Measurements from ENCODE around the gene OBSCN. TPM values are rescaled to one million over a fixed set of nuclear protein-coding genes. Genes with fewer than 3 reads are reported as not detected.

Gene OBSCN
- total and polyA plus RNA-seq, 10 of the 15 experiments (the other 5 are each of a cell fraction or from before 2014, with no cell fraction given), result 0.01 to 0.36 (median 0.08) TPM; not detected in 2

- FAIRE-seq (no peak), ATAC-seq (no peak), DNase-seq (ENCODE audit: low read depth, low spot score) (no peak)
- Histone ChIP-seq H4K20me1 (ENCODE audit: control insufficient read depth, insufficient read depth) (no peaks in the 10 kb centered on the region), H3K36me3 (ENCODE audit: control insufficient read depth in 2 of 2, insufficient read depth in 2 of 2, low read length in 1 of 2) (no peaks in the 10 kb centered on the region), H3K9ac (ENCODE audit: control insufficient read depth, insufficient read depth, low read length) (no peak overlapping the region), H3K9me3 (replicated peaks; ENCODE audit: control insufficient read depth, insufficient read depth, low read length) (no peaks in the 10 kb centered on the region; the same call in 2 of the 3 replicates), H3K4me3 (no peak overlapping the region), H3K79me2 (ENCODE audit: control insufficient read depth, insufficient read depth, low read length) (no peaks in the 10 kb centered on the region), H3K4me2 (ENCODE audit: control insufficient read depth, insufficient read depth) (no peak overlapping the region), H2AFZ (ENCODE audit: control insufficient read depth, low read depth, low read length) (no peak overlapping the region), H3K4me1 (ENCODE audit: control insufficient read depth, insufficient read depth, low read length) (no peaks in the 10 kb centered on the region), H3K27me3 (replicated peaks in 1 of 2; ENCODE audit: control insufficient read depth in 2 of 2, insufficient read depth in 2 of 2, low read length in 1 of 2) (no peaks in the 10 kb centered on the region), H3K27ac (ENCODE audit: control insufficient read depth, insufficient read depth) (no peak overlapping the region)
- WGBS (ENCODE audit: insufficient coverage, insufficient replicate concordance, low lambda C conversion rate, missing lambda C conversion rate), result 45% methylated on average over 15 of the region's 15 CpGs
- no peak for TF ChIP-seq KDM1A (IDR thresholded peaks at IDR 0.05; ENCODE audit: borderline replicate concordance)
- TF ChIP-seq IRF5 (IDR thresholded peaks at IDR 0.05; ENCODE audit: borderline replicate concordance), result no peak
- TF ChIP-seq YBX1 (IDR thresholded peaks at IDR 0.05), result no peak
- TF ChIP-seq BRCA1 (IDR thresholded peaks at IDR 0.05; ENCODE audit: low read depth, low read length), result no peak
- TF ChIP-seq SRF (IDR thresholded peaks at IDR 0.05; ENCODE audit: low read depth in 2 of 2, low read length in 2 of 2), result no peak
- TF ChIP-seq CREB1 (IDR thresholded peaks at IDR 0.05; ENCODE audit: low read depth), result no peak
- TF ChIP-seq ZBTB40 (IDR thresholded peaks at IDR 0.05; ENCODE audit: borderline replicate concordance), result no peak
- no peak for TF ChIP-seq CEBPB (IDR thresholded peaks at IDR 0.05; ENCODE audit: borderline replicate concordance in 1 of 2, low read depth in 2 of 2, low read length in 2 of 2)
- TF ChIP-seq TCF12 (IDR thresholded peaks at IDR 0.05; ENCODE audit: low read depth, low read length), result no peak
- TF ChIP-seq POLR2A (IDR thresholded peaks at IDR 0.05; ENCODE audit: low read depth, low read length), result no peak
- TF ChIP-seq SIN3A (IDR thresholded peaks at IDR 0.05; ENCODE audit: low read depth, low read length), result no peak
- TF ChIP-seq PBX3 (IDR thresholded peaks at IDR 0.05; ENCODE audit: insufficient replicate concordance, low read depth, low read length), result no peak
- TF ChIP-seq CTCF (IDR thresholded peaks at IDR 0.05 in 2 of 3, conservative IDR thresholded peaks at IDR 0.05 in 1 of 3; ENCODE audit: control insufficient read depth in 2 of 3, extremely low read depth in 1 of 3, insufficient read depth in 1 of 3, low read depth in 3 of 3, low read length in 3 of 3), result no peak
- no peak for TF ChIP-seq IRF4 (IDR thresholded peaks at IDR 0.05; ENCODE audit: low read depth, low read length)
- TF ChIP-seq MEF2A (IDR thresholded peaks at IDR 0.05; ENCODE audit: insufficient read depth, low read depth, low read length), result no peak
- TF ChIP-seq SMAD1 (IDR thresholded peaks at IDR 0.05; ENCODE audit: low read depth, partially characterized antibody), result no peak
- in situ Hi-C loops (cut with MboI), result no loop called here
- no TSS peak for BruUV-seq (replicated peaks)
- ChIA-PET POLR2A (no interaction called here), CTCF (no interaction called here), SMC1A (ENCODE audit: uncharacterized antibody, unreplicated experiment) (no interaction called here), RAD21 (ENCODE audit: unreplicated experiment) (no interaction called here)
- intact Hi-C loops (cut with micrococcal nuclease; ENCODE audit: unreplicated experiment), result no loop called here
Measured at GRCh38 chr1:228318823-228319241, 111.0 kb downstream of the OBSCN start.
